Measurements from ENCODE around the gene HTT.

DNA sequence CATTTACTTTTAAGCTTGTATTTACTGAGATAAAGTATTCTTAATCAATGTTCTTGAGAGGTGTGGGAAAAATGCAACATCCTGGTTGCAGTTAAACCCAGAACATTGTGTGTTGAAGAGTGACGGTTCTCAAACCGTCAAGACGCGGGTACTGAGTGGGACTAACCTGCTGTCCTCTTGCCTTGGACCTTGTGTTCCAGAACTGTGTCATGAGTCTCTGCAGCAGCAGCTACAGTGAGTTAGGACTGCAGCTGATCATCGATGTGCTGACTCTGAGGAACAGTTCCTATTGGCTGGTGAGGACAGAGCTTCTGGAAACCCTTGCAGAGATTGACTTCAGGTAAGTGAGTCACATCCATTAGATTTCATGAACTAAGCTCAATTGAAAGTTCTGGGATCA, 59.7 kb downstream of the HTT start:
- TF ChIP-seq, protein P1, sequence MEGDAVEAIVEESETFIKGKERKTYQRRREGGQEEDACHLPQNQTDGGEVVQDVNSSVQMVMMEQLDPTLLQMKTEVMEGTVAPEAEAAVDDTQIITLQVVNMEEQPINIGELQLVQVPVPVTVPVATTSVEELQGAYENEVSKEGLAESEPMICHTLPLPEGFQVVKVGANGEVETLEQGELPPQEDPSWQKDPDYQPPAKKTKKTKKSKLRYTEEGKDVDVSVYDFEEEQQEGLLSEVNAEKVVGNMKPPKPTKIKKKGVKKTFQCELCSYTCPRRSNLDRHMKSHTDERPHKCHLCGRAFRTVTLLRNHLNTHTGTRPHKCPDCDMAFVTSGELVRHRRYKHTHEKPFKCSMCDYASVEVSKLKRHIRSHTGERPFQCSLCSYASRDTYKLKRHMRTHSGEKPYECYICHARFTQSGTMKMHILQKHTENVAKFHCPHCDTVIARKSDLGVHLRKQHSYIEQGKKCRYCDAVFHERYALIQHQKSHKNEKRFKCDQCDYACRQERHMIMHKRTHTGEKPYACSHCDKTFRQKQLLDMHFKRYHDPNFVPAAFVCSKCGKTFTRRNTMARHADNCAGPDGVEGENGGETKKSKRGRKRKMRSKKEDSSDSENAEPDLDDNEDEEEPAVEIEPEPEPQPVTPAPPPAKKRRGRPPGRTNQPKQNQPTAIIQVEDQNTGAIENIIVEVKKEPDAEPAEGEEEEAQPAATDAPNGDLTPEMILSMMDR (IDR thresholded peaks at IDR 0.05), result no peak
- TF ChIP-seq ETV6 (CRISPR knock-in tag; IDR thresholded peaks at IDR 0.05) (no peak), NR1H2 (CRISPR knock-in tag; IDR thresholded peaks at IDR 0.05) (no peak), ZNF121 (CRISPR knock-in tag; IDR thresholded peaks at IDR 0.05) (no peak), NR3C1 (CRISPR knock-in tag; conservative IDR thresholded peaks at IDR 0.05; ENCODE audit: low read depth) (no peak), ZNF232 (CRISPR knock-in tag; IDR thresholded peaks at IDR 0.05) (no peak), RELA (CRISPR knock-in tag; IDR thresholded peaks at IDR 0.05; ENCODE audit: borderline replicate concordance) (no peak)
- TF ChIP-seq, protein P2, sequence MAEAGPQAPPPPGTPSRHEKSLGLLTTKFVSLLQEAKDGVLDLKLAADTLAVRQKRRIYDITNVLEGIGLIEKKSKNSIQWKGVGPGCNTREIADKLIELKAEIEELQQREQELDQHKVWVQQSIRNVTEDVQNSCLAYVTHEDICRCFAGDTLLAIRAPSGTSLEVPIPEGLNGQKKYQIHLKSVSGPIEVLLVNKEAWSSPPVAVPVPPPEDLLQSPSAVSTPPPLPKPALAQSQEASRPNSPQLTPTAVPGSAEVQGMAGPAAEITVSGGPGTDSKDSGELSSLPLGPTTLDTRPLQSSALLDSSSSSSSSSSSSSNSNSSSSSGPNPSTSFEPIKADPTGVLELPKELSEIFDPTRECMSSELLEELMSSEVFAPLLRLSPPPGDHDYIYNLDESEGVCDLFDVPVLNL (CRISPR knock-in tag; IDR thresholded peaks at IDR 0.05; ENCODE audit: borderline replicate concordance, low read depth), result no peak
- TF ChIP-seq, protein P3, sequence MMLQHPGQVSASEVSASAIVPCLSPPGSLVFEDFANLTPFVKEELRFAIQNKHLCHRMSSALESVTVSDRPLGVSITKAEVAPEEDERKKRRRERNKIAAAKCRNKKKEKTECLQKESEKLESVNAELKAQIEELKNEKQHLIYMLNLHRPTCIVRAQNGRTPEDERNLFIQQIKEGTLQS (CRISPR knock-in tag; conservative IDR thresholded peaks at IDR 0.05), result no peak
- TF ChIP-seq, protein P4, sequence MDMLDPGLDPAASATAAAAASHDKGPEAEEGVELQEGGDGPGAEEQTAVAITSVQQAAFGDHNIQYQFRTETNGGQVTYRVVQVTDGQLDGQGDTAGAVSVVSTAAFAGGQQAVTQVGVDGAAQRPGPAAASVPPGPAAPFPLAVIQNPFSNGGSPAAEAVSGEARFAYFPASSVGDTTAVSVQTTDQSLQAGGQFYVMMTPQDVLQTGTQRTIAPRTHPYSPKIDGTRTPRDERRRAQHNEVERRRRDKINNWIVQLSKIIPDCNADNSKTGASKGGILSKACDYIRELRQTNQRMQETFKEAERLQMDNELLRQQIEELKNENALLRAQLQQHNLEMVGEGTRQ (CRISPR knock-in tag; IDR thresholded peaks at IDR 0.05), result no peak

Data from WTC11 (cell line).